Lower leg skin (tissue), 4 donors: ENCODE results near the gene CAVIN4. TPM values are rescaled to one million over a fixed set of nuclear protein-coding genes. Genes with fewer than 3 reads are reported as not detected.

Experiments
- DNase-seq, 2 donors: peaks; one replicate each; pipeline ENCODE4 v3.0.0-alpha.2; 2019; ENCODE audit warnings: low spot score in 2 of 2
- H3K4me3 ChIP-seq: fragments of 200-600 bp; sonication (generic); 2 replicates; pipeline ENCODE4 v1.5.1; 2017; ENCODE audit warnings: mild to moderate bottlenecking, low read depth; ENCODE audit not compliant: poor library complexity, severe bottlenecking
- CTCF ChIP-seq, 3 donors: fragments of 450-650 bp; IDR thresholded peaks; one replicate each; pipeline ENCODE4 v1.5.1; 2016; ENCODE audit warnings: antibody characterized with exemption in 3 of 3, mild to moderate bottlenecking in 3 of 3, moderate library complexity in 2 of 3
- POLR2A ChIP-seq, 2 donors: fragments of 450-650 bp; IDR thresholded peaks; one replicate each; pipeline ENCODE4 v1.6.1; 2016 to 2017; ENCODE audit warnings: antibody characterized with exemption in 2 of 2, mild to moderate bottlenecking in 1 of 2, moderate library complexity in 1 of 2
- WGBS, 2 donors: methylation state at CpG; one replicate each; pipeline ENCODE4 v1.1.5; 2018; 5-methylcytosine and 5-hydroxymethylcytosine counted together
- intact Hi-C: fragments of 100-400 bp; cut with DNase I; formaldehyde crosslinking; loops from one replicate; pipeline ENCODE4 v1.15.0; 2023; ENCODE audit warnings: low total_unique reads
- total RNA-seq, 4 donors: library from RNA; depleted of rRNA; stranded (reverse); fragments of >200 nt; gene quantifications; one replicate each; pipeline ENCODE4 v1.1.0, GENCODE V29; 2016

CAVIN4 gene
- total RNA-seq, 4 donors from 2014 or later, result 0.29 to 0.34 TPM; not detected in 2

DNA sequence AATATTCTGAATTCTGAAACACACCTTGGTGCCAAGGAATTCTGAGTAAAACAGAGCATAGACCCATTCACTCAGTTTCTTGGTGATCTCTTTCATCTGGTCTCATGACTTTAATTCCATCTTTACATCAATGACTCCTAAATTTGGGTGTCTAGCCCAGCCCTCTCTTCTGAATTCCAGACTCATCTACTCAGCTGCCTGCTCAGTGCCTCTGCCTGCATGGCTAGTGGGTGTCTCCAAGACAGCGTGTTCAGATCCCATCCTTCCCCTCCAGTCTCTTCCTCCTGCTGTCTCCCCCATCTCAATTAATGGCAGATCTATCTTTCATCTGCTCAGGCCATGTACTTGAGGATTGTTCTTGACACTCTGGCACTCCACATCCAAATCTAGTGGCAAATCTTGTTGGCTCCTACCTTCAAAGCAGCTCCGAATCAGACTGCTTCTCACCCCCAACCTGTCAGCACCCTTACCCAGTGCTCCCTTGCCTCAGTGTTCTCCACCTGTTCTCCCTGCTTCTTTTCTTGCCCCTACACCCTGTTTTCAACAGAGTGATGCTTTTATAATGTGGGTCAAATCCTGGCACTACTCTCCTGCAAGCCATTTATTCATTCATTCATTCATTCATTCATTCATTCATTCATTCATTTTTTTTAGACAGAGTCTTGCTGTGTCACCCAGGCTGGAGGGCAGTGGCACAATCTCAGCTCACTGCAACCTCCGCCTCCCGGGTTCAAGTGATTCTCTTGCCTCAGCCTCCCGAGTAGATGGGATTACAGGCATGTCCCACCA is 5.3 kb downstream of the CAVIN4 start:
- no peak for DNase-seq
- TF ChIP-seq CTCF (IDR thresholded peaks at IDR 0.05), result no peak
- no peak for TF ChIP-seq POLR2A (IDR thresholded peaks at IDR 0.05)
- no peak overlapping the region for H3K4me3 ChIP-seq
- 93% methylated on average over 5 of the region's 5 CpGs for WGBS, 2 donors
- intact Hi-C loops, result no loop called here

DNA sequence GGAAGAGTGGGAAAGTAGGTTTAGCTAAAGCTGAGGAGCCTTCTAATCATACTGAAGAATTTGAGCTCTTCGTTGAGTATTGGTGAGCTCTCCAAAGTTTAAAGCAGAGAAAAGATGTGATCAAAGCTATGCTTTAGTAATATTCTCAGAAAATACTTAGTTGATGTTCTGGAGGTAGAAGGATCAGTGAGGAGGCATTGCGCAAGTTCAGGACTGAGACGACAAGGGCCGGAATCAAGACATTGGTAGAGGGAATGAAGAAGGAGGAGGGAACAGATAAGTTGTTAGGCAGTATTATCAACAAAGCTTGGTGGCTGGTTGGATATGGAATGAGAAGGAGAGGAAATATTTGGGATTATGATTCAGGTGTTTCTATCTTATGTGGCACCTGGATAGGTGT is 7.1 kb downstream of the CAVIN4 start:
- H3K4me3 ChIP-seq, result no peak overlapping the region
- intact Hi-C loops, result no loop called here
- no peak for DNase-seq
- TF ChIP-seq CTCF (IDR thresholded peaks at IDR 0.05) (no peak), POLR2A (IDR thresholded peaks at IDR 0.05) (no peak)
- 97% methylated on average over 4 of the region's 4 CpGs for WGBS, 2 donors

- intact Hi-C loops, result no loop called here
- no peak overlapping the region for H3K4me3 ChIP-seq
- DNase-seq, result no peak
- TF ChIP-seq POLR2A (IDR thresholded peaks at IDR 0.05), result no peak
- TF ChIP-seq CTCF (IDR thresholded peaks at IDR 0.05), result no peak
- WGBS, 2 donors, result 58 to 75% methylated on average over 7 of the region's 7 CpGs
Measured at GRCh38 chr9:100586093-100586492, 8.2 kb downstream of the CAVIN4 start.

DNA sequence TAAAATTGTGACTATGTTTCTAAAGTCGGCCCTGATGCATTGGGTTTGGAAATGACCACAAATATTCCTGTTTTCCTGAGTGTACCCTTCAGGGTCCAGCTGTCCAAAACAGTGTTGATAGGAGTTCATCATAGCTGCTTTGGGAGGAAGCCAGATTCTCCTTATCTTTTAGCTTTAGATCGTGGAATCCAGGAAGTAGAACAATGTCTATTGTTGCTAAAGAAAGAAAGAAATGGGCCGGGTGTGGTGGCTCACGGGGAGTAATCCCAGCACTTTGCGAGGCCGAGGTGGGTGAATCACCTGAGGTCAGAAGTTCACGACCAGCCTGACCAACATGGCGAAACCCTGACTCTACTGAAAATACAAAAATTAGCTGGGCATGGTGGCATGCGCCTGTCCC is 9.5 kb downstream of the CAVIN4 start:
- no peak overlapping the region for H3K4me3 ChIP-seq
- intact Hi-C loops, result no loop called here
- 69 to 76% methylated on average over 9 of the region's 9 CpGs for WGBS, 2 donors
- DNase-seq, result no peak
- TF ChIP-seq POLR2A (IDR thresholded peaks at IDR 0.05) (no peak), CTCF (IDR thresholded peaks at IDR 0.05) (no peak)

DNA sequence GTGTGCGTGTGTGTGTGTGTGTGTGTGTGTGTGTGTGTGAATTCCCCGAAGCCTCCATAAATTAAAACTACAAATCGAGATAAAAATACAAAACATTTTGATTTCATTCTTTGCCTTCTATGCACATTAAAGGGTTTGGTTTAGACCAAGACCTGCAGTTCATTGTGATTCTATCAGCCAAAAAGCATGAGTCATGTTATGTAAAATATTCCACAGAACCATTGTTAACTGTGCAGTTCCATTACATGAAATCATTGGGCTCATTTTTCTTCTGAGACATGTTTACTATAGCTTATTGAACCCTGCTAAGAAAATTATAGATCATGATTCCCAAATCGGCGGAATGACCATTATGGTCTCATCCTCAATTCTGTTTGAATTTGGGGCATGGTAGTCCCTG is 11.7 kb downstream of the CAVIN4 start:
- no peak for DNase-seq
- intact Hi-C loops, result no loop called here
- TF ChIP-seq CTCF (IDR thresholded peaks at IDR 0.05), result no peak
- no peak for TF ChIP-seq POLR2A (IDR thresholded peaks at IDR 0.05)
- WGBS, 2 donors, result 69 to 78% methylated on average over 5 of the region's 5 CpGs
- no peak overlapping the region for H3K4me3 ChIP-seq

- WGBS, 2 donors, result 72 to 80% methylated on average over 2 of the region's 2 CpGs
- DNase-seq, result no peak
- no peak for TF ChIP-seq POLR2A (IDR thresholded peaks at IDR 0.05)
- no peak for TF ChIP-seq CTCF (IDR thresholded peaks at IDR 0.05)
- H3K4me3 ChIP-seq, result no peak overlapping the region
- intact Hi-C loops, result loop anchor here (10.0 kb wide), 1 partner anchor 1014 kb away; no protein-coding TSS in a partner anchor
Measured at GRCh38 chr9:100590481-100590880, 12.6 kb downstream of the CAVIN4 start.
